Transverse colon (tissue), 4 donors: ENCODE measurements around the gene EPS8. TPM values are rescaled to one million over a fixed set of nuclear protein-coding genes. Genes with fewer than 3 reads are reported as not detected.

Source experiments
- DNase-seq: peaks from one replicate; pipeline ENCODE4 v3.0.0-alpha.2; 2019
- H3K27ac ChIP-seq, 4 donors: fragments of 200-600 bp; sonication (generic); 2 replicates each; pipeline ENCODE4 v1.5.1; 2016 to 2018; ENCODE audit warnings: inconsistent platforms in 4 of 4
- H3K27me3 ChIP-seq: fragments of 200-600 bp; sonication (generic); 2 replicates; pipeline ENCODE4 v1.5.1; 2017; ENCODE audit warnings: inconsistent platforms
- H3K36me3 ChIP-seq, 4 donors: fragments of 200-600 bp; sonication (generic); 2 replicates each; pipeline ENCODE4 v1.5.1; 2017 to 2019; ENCODE audit warnings: inconsistent platforms in 4 of 4
- H3K4me1 ChIP-seq, 4 donors: fragments of 200-600 bp; sonication (generic); 2 replicates each; pipeline ENCODE4 v1.5.1; 2017 to 2020; ENCODE audit warnings: inconsistent platforms in 4 of 4
- H3K4me3 ChIP-seq, 4 donors: fragments of 200-600 bp; sonication (generic); 1 replicate in 1 of 4; 2 replicates in 3 of 4; pipeline versions ENCODE4 v1.5.1 to v1.6.1; 2017 to 2019; ENCODE audit warnings: inconsistent platforms in 4 of 4
- H3K9me3 ChIP-seq, 2 donors: fragments of 200-600 bp; sonication (generic); 2 replicates each; pipeline ENCODE4 v1.5.1; 2017 to 2019; ENCODE audit warnings: inconsistent platforms in 2 of 2
- EP300 ChIP-seq: sonication (generic); formaldehyde crosslinking; IDR thresholded peaks from one replicate; pipeline ENCODE4 v1.6.1; 2017; ENCODE audit warnings: antibody characterized with exemption, low read depth
- POLR2A ChIP-seq: fragments of 450-650 bp; IDR thresholded peaks from one replicate; pipeline ENCODE4 v1.6.1; 2016; ENCODE audit warnings: antibody characterized with exemption, mild to moderate bottlenecking, moderate library complexity
- POLR2AphosphoS5 ChIP-seq, 3 donors: sonication (generic); formaldehyde crosslinking; IDR thresholded peaks; one replicate each; pipeline ENCODE4 v1.6.1; 2016; ENCODE audit warnings: antibody characterized with exemption in 3 of 3
- WGBS, 2 donors: methylation state at CpG; one replicate each; pipeline ENCODE4 v1.1.5; 2018; ENCODE audit warnings: low coverage in 1 of 2; 5-methylcytosine and 5-hydroxymethylcytosine counted together
- in situ Hi-C, 4 donors: fragments of 200-750 bp; cut with MboI; loops; one replicate each; pipeline versions ENCODE4 v1.15.0 to v1.15.1; 2017; ENCODE audit warnings: low sequenced_read_pairs in 3 of 4, low pct_ligation_motif_present in 1 of 4, low pct_unique_long_range_greater_than_20kb in 1 of 4
- intact Hi-C: fragments of 100-400 bp; cut with DNase I; formaldehyde crosslinking; loops from one replicate; pipeline ENCODE4 v1.15.1; 2023; ENCODE audit warnings: low total_unique reads
- total RNA-seq, 4 donors: library from RNA; depleted of rRNA; stranded (reverse); fragments of >200 nt; gene quantifications; one replicate each; pipeline ENCODE4 v1.1.0, GENCODE V29; 2016
- TF ChIP-seq, protein P1 (sequence below), 5 experiments: fragments of 200-600 bp in 3 of 5; fragments of 450-650 bp in 2 of 5; sonication (generic) in 3 of 5; IDR thresholded peaks; 1 replicate in 2 of 5; 2 replicates in 3 of 5; pipeline ENCODE4 v1.5.1; 2016 to 2017; ENCODE audit warnings: antibody characterized with exemption in 5 of 5, inconsistent platforms in 3 of 5, mild to moderate bottlenecking in 2 of 5, moderate library complexity in 1 of 5

The EPS8 gene
- total RNA-seq: 100 to 1,000 TPM in 3 of 4 donors, 10 to 100 TPM in 1; 55.1 to 180 (median 140) TPM

DNA sequence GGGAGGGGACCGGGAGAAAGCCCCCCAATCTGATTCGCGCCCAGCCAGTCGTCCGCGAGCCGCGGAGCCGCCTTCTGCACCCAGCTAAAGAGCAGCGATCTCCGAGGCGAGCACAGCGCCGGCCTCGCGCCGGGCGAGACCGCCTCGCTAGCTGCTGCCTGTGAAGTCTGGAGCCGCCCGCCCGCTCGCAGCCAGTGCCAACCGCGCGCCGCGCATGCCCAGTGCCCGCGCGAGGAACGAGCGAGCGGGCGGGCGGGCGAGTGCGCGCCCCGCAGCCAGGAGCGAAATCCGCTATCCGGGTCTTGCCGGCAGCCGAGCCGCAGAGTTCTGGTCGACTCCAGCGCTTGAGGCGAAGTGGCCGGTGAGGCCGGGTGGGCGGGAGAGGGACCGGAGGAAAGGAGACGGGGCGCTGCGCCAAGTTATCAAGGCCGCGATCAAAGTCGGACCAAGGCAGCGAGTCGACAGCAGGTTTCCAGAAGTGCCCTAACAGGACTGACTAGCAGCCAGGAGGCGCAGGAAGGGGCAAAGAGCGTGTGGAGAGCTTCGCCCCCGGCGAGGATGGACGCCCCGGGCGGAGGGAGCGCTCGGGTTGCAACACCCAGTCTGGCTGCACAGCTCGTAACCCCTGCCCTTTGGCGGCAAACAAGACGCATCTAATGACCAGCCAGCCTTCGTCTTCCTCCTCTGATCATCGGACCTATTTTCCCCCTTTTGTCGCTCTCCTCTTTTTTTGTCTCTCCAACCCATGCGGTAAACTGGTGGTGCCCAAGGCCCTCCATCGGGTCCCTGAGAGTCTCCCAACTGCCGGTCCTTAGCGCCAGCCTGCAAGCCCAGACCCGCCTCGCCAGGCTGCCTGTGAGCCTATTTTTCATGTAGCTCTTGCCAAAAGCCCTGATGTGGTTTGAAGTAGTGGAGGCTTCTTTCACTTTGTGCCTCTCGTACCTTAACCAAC, at the start of gene EPS8:
TSS of gene EPS8 (minus strand) at position 169 of the 952 bp plus-strand sequence. CDS start 106,437 bp downstream, outside the sequence.
- Histone ChIP-seq H3K27me3 (peaks cover 3% of the 10 kb centered on the region), H3K9me3 (no peaks in the 10 kb centered on the region), H3K36me3 (no peaks in the 10 kb centered on the region), H3K27ac (peak within 1 kb of the TSS; percentile 94 to 97 (median 97)), H3K4me1 (peaks cover 0 to 37% (median 15%) of the 10 kb centered on the region in 4 donors), H3K4me3 (peak within 1 kb of the TSS; percentile 77 to 89 (median 82))
- in situ Hi-C loops (no loop called here), intact Hi-C loops (no loop called here)
- peak; percentile 93 for TF ChIP-seq POLR2A
- peak; percentile 94 to 98 (median 97) for TF ChIP-seq POLR2AphosphoS5 (IDR thresholded peaks at IDR 0.05)
- TF ChIP-seq EP300: no peak
- TF ChIP-seq, protein P1, sequence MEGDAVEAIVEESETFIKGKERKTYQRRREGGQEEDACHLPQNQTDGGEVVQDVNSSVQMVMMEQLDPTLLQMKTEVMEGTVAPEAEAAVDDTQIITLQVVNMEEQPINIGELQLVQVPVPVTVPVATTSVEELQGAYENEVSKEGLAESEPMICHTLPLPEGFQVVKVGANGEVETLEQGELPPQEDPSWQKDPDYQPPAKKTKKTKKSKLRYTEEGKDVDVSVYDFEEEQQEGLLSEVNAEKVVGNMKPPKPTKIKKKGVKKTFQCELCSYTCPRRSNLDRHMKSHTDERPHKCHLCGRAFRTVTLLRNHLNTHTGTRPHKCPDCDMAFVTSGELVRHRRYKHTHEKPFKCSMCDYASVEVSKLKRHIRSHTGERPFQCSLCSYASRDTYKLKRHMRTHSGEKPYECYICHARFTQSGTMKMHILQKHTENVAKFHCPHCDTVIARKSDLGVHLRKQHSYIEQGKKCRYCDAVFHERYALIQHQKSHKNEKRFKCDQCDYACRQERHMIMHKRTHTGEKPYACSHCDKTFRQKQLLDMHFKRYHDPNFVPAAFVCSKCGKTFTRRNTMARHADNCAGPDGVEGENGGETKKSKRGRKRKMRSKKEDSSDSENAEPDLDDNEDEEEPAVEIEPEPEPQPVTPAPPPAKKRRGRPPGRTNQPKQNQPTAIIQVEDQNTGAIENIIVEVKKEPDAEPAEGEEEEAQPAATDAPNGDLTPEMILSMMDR (IDR thresholded peaks at IDR 0.05): no peak
- peak; percentile 93 for DNase-seq
- WGBS, 2 donors: 3 to 13% methylated on average over 4 to 64 of the region's 85 CpGs

DNA sequence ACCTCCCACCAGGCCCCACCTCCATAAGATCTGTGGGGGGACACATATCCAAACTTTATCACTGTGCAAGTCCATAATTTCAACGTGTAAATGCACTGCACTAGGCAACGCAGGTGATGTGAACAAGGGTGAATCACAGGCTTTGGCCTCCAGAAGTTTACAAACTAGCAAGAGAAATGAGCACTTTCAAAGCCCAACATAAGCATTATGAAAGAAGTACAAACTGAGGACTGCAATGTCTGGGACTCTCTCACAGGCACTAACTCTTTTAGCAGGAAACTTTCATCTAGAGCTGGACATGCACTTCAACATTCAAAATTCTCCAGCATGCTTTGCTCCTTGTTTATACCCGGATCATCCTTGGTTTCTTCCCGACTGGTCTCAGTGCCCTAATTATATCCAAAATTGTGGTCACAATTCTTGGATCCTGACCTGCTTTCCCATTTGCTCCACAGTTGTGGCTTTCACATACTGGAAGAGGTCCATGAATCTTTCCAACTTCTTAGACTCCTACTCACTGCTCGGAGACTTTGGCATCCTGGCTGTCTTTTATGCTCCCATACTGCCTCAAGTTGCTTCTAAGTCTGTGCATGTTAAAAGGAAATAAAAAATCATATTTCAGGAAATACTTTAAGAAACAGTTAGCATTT, 48.1 kb upstream of the EPS8 start:
- H3K27ac ChIP-seq: peak overlapping the region in 2 of 4 donors; percentile 27 to 41
- no peaks in the 10 kb centered on the region for H3K4me1 ChIP-seq
- H3K9me3 ChIP-seq: no peaks in the 10 kb centered on the region
- no peak for TF ChIP-seq POLR2AphosphoS5 (IDR thresholded peaks at IDR 0.05)
- TF ChIP-seq POLR2A: no peak
- no peak for TF ChIP-seq EP300
- TF ChIP-seq, protein P1 (IDR thresholded peaks at IDR 0.05): no peak
- 74 to 89% methylated on average over 5 of the region's 5 CpGs for WGBS, 2 donors
- no peaks in the 10 kb centered on the region for H3K27me3 ChIP-seq
- no peaks in the 10 kb centered on the region for H3K36me3 ChIP-seq
- no peak for DNase-seq
- in situ Hi-C loops (loop anchor here in 1 of 4 donors (25.0 kb wide), 1 partner anchor 550 kb away; no protein-coding TSS in a partner anchor), intact Hi-C loops (no loop called here)
- H3K4me3 ChIP-seq: no peak overlapping the region

DNA sequence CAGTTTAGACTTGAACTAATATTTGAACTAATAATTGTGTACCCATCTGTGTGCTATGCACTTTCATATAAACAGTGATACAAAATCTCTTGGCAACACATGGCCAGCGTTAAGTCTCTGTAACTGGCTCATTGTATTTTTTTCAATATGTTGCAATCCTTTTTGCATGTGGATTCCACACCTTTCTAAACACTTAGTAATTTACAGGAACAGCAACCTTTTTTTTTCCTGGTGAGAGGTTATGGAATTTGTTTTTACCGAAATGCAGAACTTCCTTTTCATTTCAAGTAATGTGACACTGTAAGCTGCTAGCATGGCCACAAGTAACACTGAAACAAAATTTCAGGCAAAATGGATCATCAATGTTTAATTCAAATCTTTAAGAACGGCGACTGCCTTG, 45.4 kb upstream of the EPS8 start:
- H3K27ac ChIP-seq: no peak overlapping the region
- no peaks in the 10 kb centered on the region for H3K36me3 ChIP-seq
- 84 to 92% methylated on average over 4 of the region's 4 CpGs for WGBS, 2 donors
- H3K4me1 ChIP-seq: no peaks in the 10 kb centered on the region
- intact Hi-C loops: no loop called here
- TF ChIP-seq, protein P1 (IDR thresholded peaks at IDR 0.05): no peak
- TF ChIP-seq EP300: no peak
- TF ChIP-seq POLR2A: no peak
- TF ChIP-seq POLR2AphosphoS5 (IDR thresholded peaks at IDR 0.05): no peak
- no peak for DNase-seq
- no peaks in the 10 kb centered on the region for H3K9me3 ChIP-seq
- in situ Hi-C loops: loop anchor here in 1 of 4 donors (25.0 kb wide), 1 partner anchor 547 kb away; no protein-coding TSS in a partner anchor
- no peaks in the 10 kb centered on the region for H3K27me3 ChIP-seq
- H3K4me3 ChIP-seq: no peak overlapping the region
